SH-SY5Y (cell line): Measurements from ENCODE around the gene FOXP1.

Source experiments
- GATA2 ChIP-seq: IDR thresholded peaks from 2 replicates; pipeline ENCODE4 v1.6.1; 2011; ENCODE audit warnings: mild to moderate bottlenecking, low read depth, low read length
- GATA3 ChIP-seq: IDR thresholded peaks from 2 replicates; pipeline ENCODE4 v1.6.1; 2011; ENCODE audit warnings: low read depth, mild to moderate bottlenecking, low read length, moderate library complexity

DNA sequence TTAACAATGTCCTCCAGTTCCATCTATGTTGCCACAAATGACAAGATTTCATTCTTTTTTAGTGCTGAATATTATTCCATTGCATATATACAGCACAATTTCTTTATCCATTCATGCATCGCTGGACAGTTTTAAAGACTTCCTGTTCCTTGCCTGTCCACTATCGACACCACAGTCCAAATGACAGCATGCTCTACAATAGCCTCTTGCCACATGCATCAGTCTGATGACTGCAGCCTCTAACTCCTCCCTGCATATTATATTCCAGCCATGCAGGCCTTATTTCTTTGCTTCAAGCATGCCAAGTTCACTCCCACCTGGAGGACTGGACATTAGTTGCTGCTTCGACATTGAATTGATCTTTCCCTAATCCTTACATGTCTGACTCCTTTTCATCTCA is 306.2 kb downstream of the FOXP1 start:
- TF ChIP-seq GATA2 (no peak), GATA3 (no peak)
